MCF 10A (cell line): Measurements from ENCODE around the gene LRRC27. TPM values are rescaled to one million over a fixed set of nuclear protein-coding genes. Genes with fewer than 3 reads are reported as not detected.

Source experiments
- BruUV-seq: library from RNA; stranded (reverse); fragments of 400-500 nt; replicated peaks from 2 replicates; lab custom pipeline; 2021; lab: Mats Ljungman, UMichigan
- CTCF ChIA-PET: fragments of 300-600 bp; sonication (Branson Sonifier 250); formaldehyde crosslinking; extraction: SDS; loops from one replicate; lab custom pipeline; 2021; ENCODE audit warnings: antibody characterized with exemption, inconsistent platforms; lab: Yijun Ruan, JAX
- POLR2A ChIA-PET: fragments of 300-600, 350-650 bp; sonication (Branson Sonifier 250); formaldehyde crosslinking; extraction: SDS; loops from one replicate; lab custom pipeline; 2020; ENCODE audit warnings: antibody characterized with exemption, inconsistent platforms; lab: Yijun Ruan, JAX
- DNase-seq: peaks from one replicate; pipeline ENCODE4 v3.0.0-alpha.2; 2018; ENCODE audit not compliant: unreplicated experiment
- H3K27ac Mint-ChIP-seq: one replicate; pipeline ENCODE4 v1.8.0; 2022; ENCODE audit warnings: mild to moderate bottlenecking, low read depth, mixed read lengths; ENCODE audit not compliant: unreplicated experiment
- H3K27me3 Mint-ChIP-seq: one replicate; pipeline ENCODE4 v1.8.0; 2022; ENCODE audit warnings: mixed read lengths; ENCODE audit not compliant: insufficient read depth, unreplicated experiment
- H3K36me3 Mint-ChIP-seq: one replicate; pipeline ENCODE4 v1.8.0; 2022; ENCODE audit warnings: mild to moderate bottlenecking, moderate library complexity, mixed read lengths; ENCODE audit not compliant: insufficient read depth, unreplicated experiment
- H3K4me1 Mint-ChIP-seq: one replicate; pipeline ENCODE4 v1.8.0; 2022; ENCODE audit warnings: mixed read lengths; ENCODE audit not compliant: insufficient read depth, unreplicated experiment
- H3K4me3 Mint-ChIP-seq: one replicate; pipeline ENCODE4 v1.8.0; 2022; ENCODE audit warnings: mild to moderate bottlenecking, moderate library complexity, mixed read lengths; ENCODE audit not compliant: unreplicated experiment
- H3K9me3 Mint-ChIP-seq: one replicate; pipeline ENCODE4 v1.8.0; 2022; ENCODE audit warnings: mixed read lengths; ENCODE audit not compliant: unreplicated experiment
- CTCF ChIP-seq: fragments of 200-600 bp; IDR thresholded peaks from one replicate; pipeline ENCODE4 v1.8.0; 2022; ENCODE audit warnings: antibody characterized with exemption, mild to moderate bottlenecking; ENCODE audit not compliant: unreplicated experiment
- intact Hi-C: fragments of 100-400 bp; cut with micrococcal nuclease; formaldehyde crosslinking; loops from 2 replicates; pipeline ENCODE4 v1.14.1; 2022
- total RNA-seq: library from RNA; stranded (reverse); gene quantifications from 2 replicates; pipeline ENCODE4 v1.2.3, GENCODE V29; 2022

LRRC27 gene
- total RNA-seq, 1 experiment from 2014 or later = 9.1 TPM

- ChIA-PET POLR2A (interaction anchor here (0.5 to 1.8 kb wide), 5 partner anchors 14 to 108 kb away, joined by 3 to 6 read pairs (median 3); no protein-coding TSS in a partner anchor), CTCF (interaction anchor here (0.6 to 2.0 kb wide), 6 partner anchors 21 to 169 kb away, joined by 3 to 10 read pairs (median 6); no protein-coding TSS in a partner anchor)
- Mint-ChIP-seq H3K4me3 (no peak overlapping the region), H3K36me3 (no peaks in the 10 kb centered on the region), H3K27me3 (no peaks in the 10 kb centered on the region), H3K9me3 (no peaks in the 10 kb centered on the region), H3K27ac (no peak overlapping the region), H3K4me1 (peaks cover 5% of the 10 kb centered on the region)
- intact Hi-C loops = no loop called here
- BruUV-seq = no TSS peak
- peak; percentile 35 for DNase-seq
- no peak for TF ChIP-seq CTCF
Measured at GRCh38 chr10:132423966-132424861, 92.2 kb downstream of the LRRC27 start.

DNA sequence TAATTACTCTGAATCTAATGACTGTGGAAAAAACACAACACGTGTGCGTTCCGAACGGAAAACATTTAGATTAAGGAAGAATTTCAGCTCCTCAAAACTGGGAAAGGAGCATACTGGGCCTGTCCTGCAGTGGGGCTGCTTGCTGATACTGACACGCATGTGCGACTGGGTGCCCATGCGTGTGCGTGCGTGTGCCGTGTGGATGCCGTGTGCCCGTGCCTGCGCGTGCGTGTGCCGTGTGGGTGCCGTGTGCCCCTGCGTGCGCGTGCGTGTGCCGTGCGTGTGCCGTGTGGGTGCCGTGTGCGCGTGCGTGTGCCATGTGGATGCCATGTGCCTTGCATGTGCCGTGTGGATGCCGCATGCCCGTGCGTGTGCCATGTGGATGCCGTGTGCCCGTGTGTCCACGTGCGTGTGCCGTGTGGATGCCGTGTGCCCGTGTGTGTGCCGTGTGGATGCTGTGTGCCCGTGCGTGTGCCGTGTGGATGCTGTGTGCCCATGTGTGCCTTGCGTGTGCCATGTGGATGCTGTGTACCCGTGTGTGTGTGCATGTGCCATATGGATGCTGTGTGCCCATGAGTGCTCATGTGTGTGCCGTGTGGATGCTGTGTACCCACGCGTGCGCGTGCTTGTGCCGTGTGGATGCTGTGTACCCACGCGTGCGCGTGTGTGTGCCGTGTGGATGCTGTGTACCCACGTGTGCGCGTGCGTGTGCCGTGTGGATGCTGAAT, 93.2 kb downstream of the LRRC27 start:
- ChIA-PET CTCF (interaction anchor here (0.7 to 2.0 kb wide), 3 partner anchors 20 to 170 kb away, joined by 3 to 9 read pairs (median 8); no protein-coding TSS in a partner anchor), POLR2A (interaction anchor here (0.5 to 1.8 kb wide), 4 partner anchors 13 to 107 kb away, joined by 3 to 6 read pairs (median 4); no protein-coding TSS in a partner anchor)
- DNase-seq = no peak
- Mint-ChIP-seq H3K4me3 (no peak overlapping the region), H3K36me3 (no peaks in the 10 kb centered on the region), H3K27me3 (no peaks in the 10 kb centered on the region), H3K9me3 (no peaks in the 10 kb centered on the region), H3K27ac (no peak overlapping the region), H3K4me1 (peaks cover 5% of the 10 kb centered on the region)
- intact Hi-C loops = no loop called here
- TF ChIP-seq CTCF = no peak
- no TSS peak for BruUV-seq

DNA sequence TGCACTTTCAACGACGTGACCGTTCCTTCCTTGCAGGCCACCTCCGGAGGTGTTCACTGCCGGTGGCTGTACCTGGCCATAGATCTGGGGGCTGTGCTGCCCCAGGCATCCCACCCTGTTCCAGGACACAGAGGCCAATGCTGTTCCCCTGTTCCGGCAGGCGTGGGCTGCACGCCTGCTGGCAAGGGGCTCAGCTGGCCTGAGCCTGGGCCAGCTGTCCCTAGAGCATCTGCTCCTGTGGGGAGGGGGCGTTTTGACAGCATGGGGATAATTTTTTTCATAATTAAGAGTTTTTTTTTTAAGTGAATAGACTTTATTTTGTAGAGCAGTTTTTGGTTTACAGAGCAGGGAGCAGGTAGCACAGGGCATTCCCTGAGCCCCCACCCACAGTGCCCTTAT, 93.8 kb downstream of the LRRC27 start:
- no peak overlapping the region for H3K4me3 Mint-ChIP-seq
- ChIA-PET POLR2A (no interaction called here), CTCF (interaction anchor here (0.7 kb wide), 1 partner anchor 16 kb away, joined by 3 read pairs; no protein-coding TSS in a partner anchor)
- peaks cover 5% of the 10 kb centered on the region for H3K4me1 Mint-ChIP-seq
- intact Hi-C loops = no loop called here
- no peaks in the 10 kb centered on the region for H3K9me3 Mint-ChIP-seq
- no TSS peak for BruUV-seq
- DNase-seq = no peak
- H3K27ac Mint-ChIP-seq = no peak overlapping the region
- H3K36me3 Mint-ChIP-seq = no peaks in the 10 kb centered on the region
- no peak for TF ChIP-seq CTCF
- H3K27me3 Mint-ChIP-seq = no peaks in the 10 kb centered on the region
